Left cardiac atrium (tissue), 4 donors: ENCODE data around the gene FOXA2. TPM values are rescaled to one million over a fixed set of nuclear protein-coding genes. Genes with fewer than 3 reads are reported as not detected.
"Not testable (repeated sequence)": the region's sequence is repeated elsewhere in the genome, so short reads cannot be mapped to it uniquely, and the experiment has no call there.

Experiments used
- ATAC-seq, 2 donors: fragments of 200-7000 bp; cut with Tn5 transposase; one replicate each; pipeline ENCODE4 v1.9.1; 2020; ENCODE audit warnings: mild to moderate bottlenecking in 2 of 2, moderate library complexity in 2 of 2
- DNase-seq: peaks from one replicate; pipeline ENCODE4 v3.0.0-alpha.2; 2020
- intact Hi-C, 2 donors: fragments of 100-400 bp; cut with DNase I; formaldehyde crosslinking; loops; one replicate each; pipeline versions ENCODE4 v1.14.1 to v1.15.1; 2022 to 2023
- total RNA-seq, 2 donors: library from RNA; stranded (reverse); fragmentation: NEBNext Ultra II Directional; extraction: Animal tissue kit (Norgen Biotek cat#: 25700); gene quantifications; one replicate each; pipeline ENCODE4 v1.2.1, GENCODE V29; 2021
- donor health status: DM: no; HTN: yes; CAD: no.
- donor health status: DM: no; HTN: yes; CAD: no; lungs with severe emphysema.
- donor health status: DM: yes; HTN: yes; CAD: no.
- donor health status: Dilated cardiomyopathy.

The FOXA2 gene
- total RNA-seq, 2 donors from 2014 or later = not detected

DNA sequence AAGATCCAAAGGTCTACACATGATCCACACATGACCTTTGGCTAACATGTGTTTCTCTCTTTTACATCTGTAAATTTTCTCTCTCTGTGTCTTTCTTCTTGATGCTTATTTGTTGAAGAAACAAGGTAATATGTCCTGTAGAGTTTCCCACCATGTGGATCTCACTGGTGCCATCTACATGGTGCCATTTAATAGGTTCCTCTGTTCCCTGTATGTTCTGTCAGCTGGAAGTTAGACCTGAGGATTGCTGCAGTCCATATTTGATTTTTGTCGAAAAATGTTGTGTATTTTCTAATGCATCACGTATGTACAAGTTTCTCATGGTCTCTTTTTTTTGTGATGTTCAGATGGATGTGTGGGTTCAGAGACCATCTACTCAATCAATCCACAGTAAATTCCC, 30.0 kb downstream of the FOXA2 start:
- DNase-seq (no peak), ATAC-seq (no peak)
- intact Hi-C loops = no loop called here

DNA sequence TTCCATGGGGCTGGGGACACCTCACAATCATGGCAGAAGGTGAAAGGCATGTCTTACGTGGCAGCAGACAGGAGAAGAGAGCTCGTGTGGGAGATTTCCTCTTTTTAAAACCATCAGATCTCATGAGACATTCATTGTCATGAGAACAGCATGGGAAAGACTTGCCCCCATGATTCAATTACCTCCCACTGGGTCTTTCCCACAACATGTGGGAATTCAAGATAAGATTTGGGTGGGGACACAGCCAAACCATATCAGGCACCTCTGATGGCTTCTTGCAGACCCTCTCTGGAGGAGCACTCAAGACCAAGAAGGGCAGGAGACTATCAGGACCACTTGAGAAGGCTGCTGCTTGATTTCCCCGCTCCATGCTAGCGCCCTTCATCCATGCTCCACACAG, 33.9 kb downstream of the FOXA2 start:
- intact Hi-C loops, ATAC-seq, DNase-seq: not testable (repeated sequence)

DNA sequence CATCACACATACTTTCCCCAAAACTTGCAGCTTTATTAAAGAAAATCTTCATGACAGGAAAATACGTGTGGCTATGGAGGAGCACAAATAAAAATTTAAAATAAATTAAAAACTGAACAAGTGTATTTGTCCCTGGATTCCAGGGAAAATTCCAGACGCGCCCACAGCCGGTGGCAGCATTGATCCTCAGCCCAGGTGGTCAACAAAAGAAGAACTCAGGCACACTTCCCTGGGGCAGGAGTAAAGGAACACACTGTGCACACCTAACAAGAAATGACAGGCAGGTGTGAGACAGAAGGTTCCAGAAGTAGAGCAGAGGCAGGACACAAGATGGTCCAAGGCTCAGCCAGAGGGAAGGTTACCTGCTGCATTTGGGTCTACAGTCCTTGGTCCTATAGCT, 36.3 kb downstream of the FOXA2 start:
- intact Hi-C loops = no loop called here
- no peak for ATAC-seq
- DNase-seq = no peak

DNA sequence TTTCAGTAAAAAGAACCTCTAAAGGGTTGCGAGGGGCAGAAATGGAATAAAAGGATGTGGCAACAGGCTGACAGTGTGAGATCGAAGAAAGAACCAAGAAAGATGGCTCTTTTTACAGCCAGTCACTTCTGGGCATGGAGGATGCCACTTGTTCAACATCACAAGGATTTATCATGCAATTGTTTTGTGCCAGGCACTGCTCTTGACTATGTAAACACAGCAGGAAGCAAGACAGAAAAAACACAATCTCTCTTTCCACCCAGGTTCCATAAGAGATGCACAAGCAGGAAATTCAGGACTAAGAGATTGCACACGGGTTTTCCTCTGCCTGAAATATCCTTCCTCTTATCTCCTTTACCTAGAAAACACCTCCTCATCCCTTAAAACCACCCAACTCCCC, 38.0 kb downstream of the FOXA2 start:
- ATAC-seq = no peak
- intact Hi-C loops = no loop called here

DNA sequence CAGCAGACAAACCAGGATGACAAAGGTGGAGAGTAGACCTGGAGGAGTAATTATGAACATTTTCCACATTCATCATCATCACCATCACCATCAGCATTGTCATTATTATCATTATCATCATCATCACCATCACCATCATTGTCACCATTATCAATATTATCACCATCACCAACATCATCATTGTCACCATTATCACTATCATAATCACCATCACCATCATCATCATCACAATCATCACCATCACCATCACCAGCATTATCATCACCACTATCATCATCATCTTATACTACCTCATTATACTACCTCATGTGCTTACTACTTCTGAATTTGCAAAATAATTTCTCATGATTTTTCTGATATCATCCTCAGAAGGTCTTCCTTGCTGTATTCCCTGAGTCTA, 39.3 kb downstream of the FOXA2 start:
- ATAC-seq (no peak), DNase-seq (no peak)
- intact Hi-C loops = no loop called here

More for the DNA sequence above, 38.0 kb downstream of the FOXA2 start:
- DNase-seq = no peak

DNA sequence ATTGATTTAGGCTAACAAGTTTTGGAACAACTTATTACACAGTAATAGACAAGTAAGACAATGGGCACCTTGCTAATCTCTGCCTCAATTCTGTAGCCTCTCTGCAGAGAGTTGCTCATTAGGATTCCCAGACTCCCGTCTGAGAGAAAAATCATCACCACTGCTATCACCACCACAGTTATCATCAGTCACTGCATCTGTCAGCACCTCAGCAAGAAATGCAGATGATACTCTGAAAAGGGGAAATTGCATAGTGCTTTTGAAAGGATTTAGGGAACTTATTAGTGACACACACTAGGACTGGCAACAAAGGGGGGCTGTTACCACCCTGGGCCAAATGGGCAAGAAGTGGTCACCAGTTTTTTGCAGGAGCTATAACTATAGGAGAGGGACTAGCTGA, 39.9 kb downstream of the FOXA2 start:
- ATAC-seq (no peak), DNase-seq (no peak)
- intact Hi-C loops = no loop called here

DNA sequence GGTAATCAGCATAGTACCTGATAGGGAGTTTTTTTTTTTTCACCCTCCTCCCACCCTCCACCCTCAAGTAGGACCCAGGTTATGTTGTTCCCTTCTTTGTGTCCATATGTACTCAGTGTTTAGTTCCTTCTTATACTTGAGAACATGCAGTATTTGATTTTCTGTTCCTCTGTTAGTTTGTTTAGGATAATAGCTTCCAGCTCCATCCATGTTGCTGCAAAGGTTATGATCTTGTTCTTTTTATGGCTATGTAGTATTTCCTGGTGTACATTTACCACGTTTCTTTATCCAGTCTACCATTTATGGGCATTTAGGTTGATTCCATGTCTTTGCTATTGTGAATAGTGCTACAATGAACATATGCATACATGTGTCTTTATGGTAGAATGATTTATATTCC, 41.9 kb downstream of the FOXA2 start:
- ATAC-seq = no peak
- intact Hi-C loops = no loop called here
- no peak for DNase-seq

DNA sequence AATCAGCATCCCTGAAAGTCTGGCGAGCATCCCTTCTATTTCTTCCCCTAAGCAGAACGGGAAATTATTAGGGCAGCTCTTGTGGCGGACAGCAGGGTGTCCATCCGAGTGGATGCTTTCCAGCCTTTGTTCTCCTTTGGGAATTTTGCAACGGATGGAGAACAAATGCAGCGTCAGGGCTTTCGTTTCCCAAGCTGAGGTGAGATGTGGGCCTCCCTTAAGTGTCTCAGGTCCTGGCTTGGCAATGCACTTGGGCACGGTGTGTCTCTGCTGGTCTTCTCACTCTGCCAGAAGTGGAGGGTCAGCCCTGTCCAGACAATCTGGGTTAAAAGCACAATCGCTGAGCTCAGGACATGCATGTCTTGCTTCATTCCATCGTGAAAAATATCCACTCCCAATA, 43.5 kb downstream of the FOXA2 start:
- DNase-seq (no peak), ATAC-seq (no peak)
- intact Hi-C loops = no loop called here

DNA sequence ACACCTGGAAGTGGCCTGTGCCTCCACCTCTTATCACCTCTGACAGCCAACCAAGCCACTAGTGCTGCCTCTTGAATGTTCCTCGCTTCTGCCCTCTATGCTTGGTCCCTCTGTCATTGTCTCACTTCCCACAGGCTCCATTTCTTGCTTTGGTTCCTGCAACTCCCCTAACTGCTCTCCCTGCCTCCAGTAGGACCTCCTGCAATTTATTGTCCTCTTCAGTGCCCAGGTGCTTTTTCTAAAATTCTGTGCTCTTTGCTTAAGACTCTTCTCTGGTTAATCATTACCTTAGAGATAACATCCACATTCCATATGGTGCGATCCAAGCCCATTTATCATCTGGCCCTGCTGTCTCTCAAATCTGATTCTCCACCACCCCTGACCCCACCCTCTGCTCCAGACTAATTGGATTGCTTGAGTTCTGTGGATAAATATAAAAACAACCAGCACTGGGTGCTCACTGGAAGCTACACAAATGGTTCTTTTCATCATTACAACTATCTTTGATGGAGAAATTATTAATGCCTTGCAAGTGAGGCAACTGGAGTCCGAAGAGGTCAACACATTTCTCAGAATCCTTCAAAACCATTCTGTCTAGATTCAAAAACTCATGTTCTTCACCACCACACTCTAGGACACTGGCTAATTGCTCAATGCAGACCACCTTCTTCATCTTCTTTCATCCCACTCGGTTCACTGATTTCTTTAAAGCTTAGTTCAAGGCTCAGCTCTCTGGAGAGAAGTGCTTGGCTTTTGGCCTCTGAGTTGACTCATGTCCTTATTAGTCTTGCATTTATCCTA, 47.2 kb downstream of the FOXA2 start:
- DNase-seq (no peak), ATAC-seq (no peak)
- intact Hi-C loops = no loop called here

DNA sequence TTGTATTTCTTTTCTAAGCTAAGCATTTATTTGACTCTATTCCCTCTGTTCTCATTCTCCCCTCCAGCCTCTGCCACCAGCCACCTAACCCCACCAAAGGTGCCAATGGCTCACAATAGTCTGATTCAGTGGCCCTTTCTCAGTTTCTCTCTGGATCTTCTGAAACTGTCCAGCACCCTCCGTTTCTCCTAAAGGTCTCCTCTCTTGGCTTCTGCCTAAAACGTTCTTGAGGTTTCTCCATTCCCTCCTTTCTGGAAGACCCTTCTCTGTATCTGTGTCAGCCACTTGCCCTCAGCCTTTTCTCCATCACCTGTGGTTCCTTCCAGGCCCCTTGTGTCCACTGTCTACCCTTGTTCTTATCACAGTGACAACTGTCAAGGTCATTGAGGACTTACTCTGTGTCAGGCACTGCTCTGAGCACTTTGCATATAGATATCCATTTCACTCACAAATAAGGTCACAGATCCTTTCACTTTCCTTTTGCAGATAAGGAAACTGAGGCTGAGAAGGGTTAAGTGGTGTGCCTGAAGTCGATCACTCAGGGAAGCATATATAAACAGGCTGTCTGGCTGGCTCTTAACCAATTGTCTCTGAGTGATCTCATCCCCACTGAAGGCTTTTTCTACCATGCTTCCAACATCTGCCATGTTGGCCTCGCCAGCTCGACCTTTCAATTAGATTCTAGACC, 48.1 kb downstream of the FOXA2 start:
- intact Hi-C loops = no loop called here
- ATAC-seq = no peak

DNA sequence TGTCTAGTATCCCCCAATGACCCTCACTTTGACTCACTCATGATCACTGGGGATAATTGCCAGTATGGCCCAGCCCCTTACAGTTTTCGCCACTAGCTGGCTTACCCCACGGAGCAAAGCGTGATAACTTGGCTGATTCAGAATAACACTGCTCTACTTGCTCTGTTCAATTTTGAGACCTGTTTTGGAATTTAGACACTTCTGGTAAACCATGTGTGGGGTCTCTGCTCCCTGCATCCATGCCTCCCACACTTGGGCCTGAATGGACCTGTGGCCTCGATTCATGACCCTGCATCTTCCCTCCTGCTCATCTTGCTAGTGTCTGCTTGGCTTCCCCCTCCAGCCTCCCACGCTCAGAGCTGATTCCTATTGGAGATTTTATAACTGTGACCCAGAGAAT, 48.9 kb downstream of the FOXA2 start:
- ATAC-seq = no peak
- intact Hi-C loops = no loop called here

More for the DNA sequence above, 48.1 kb downstream of the FOXA2 start:
- DNase-seq = no peak

DNA sequence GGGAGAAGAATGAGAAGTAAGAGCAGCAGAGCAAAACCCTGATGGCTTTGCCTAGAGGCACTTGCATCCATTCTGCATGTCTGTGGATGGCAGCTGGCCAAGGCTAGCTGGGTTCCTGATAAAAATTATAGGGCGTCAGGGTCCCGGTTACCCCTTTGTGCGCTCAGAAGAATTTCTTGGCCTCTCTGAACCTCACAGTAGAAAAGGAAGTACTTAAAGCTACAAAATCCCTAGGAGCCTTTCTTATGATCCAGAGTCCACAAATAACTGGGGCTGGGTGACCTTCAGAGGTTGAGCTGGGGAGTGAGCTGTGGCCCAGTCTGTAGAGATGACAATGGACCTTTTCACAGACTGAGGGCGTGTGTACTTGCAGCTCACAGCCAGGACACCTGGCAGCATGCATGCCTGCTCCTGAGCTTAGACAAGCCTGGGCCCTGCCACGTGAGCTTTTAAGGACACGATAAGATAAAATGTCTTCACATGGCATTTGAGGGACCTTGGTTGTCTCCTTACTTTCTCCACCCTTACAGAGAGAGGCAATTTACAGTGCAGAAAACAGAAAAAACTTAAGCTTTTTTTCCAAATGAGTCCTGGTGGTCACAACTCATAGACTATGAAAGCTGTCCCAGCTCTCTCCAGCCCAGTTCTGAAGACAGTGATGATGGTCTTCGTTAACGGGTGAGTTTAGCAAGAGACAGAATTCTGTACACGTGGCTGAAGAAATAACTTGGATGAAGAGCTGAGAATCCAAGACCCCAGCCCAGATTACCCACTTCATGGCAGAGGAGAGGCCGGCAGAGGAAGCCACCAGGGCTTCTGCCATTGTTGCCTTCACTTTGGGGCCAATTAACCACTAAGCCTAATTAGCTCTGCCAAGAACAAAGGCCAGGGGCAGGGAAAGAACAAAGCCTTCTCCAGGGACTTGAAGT, 50.3 kb downstream of the FOXA2 start:
- intact Hi-C loops = no loop called here
- DNase-seq (no peak), ATAC-seq (no peak)

More for the DNA sequence above, 48.9 kb downstream of the FOXA2 start:
- no peak for DNase-seq

DNA sequence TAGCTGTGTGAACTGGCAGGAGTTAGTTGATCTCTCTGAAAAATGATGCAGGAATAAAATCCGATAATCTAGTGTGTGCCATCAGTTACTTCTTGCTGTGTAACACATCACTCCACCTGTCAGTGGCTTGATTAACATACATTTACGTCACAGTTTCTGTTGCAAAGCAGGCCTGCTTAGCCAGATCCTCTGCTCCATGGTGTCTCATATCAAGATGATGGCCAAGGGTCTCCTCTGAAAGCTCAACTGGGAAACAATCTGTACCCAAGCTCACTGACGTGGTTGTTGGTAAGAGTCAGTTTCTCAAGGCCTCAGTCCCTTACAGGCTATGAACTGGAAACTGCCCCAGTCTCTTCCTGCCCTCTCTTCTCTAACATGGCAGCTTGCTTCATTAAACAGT, 51.8 kb downstream of the FOXA2 start:
- ATAC-seq (no peak), DNase-seq (no peak)
- intact Hi-C loops = no loop called here

DNA sequence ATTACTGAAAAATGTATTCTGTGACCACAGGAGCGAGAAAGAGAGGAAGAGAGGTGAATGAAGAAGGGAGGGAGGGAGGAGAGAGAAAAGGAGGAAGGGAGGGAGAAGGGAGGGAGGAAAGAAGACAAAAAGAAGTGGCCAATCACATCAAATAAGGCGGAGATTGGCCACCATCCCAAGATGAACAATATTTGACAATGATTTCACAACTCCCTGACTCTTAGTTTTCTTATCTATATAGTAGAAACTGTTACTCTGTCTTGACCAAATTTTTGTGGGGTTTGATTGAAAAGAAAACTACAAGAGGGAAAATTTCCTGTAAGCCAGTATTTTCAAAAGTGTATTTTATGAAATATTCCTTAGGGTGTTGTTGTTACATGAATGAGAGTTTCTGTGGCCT, 52.6 kb downstream of the FOXA2 start:
- DNase-seq (no peak), ATAC-seq (no peak)
- intact Hi-C loops = no loop called here

DNA sequence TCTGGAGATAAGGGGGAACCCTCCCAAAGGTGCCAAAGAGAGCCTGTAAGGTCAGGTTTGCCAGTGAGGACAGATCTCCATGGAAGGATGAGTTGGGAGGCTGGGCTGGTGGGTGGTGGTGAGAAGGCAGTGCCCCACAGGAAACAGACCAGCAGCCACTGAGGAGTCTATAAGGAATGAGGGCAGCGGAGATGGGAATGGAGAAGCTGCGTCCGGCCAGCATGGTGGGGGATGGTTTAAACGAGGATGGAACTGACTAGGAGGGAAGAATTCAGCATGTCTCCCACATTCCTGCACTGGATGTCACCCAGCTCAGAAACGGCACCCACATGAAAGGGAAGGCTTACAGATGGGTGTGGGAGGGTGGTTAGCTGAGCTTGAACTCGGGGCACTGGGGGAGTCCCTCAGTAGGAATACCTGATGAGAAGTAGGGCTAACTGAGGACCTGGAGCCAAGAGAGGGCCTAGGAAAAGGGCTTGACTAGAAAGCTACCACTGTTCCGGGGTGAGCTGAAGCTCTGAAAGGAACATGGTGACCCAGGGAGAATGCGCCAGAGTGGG, 53.2 kb downstream of the FOXA2 start:
- ATAC-seq (no peak), DNase-seq (no peak)
- intact Hi-C loops = no loop called here
